H1 (cell line): ENCODE measurements around the gene KLHDC8A. TPM values are rescaled to one million over a fixed set of nuclear protein-coding genes. Genes with fewer than 3 reads are reported as not detected.

ENCODE experiments used
- ASH2L ChIP-seq: fragments of 200-600, 300-600 bp; sonication (generic); IDR thresholded peaks from one replicate; pipeline ENCODE4 v1.7.1; 2017; ENCODE audit warnings: low read length
- BACH1 ChIP-seq: IDR thresholded peaks from 2 replicates; pipeline ENCODE4 v1.6.1; 2012; ENCODE audit warnings: low read length, improper control_type of control experiment
- CBX5 ChIP-seq: fragments of 300-800, 300-1000 bp; sonication (generic); IDR thresholded peaks from 2 replicates; pipeline ENCODE4 v1.7.1; 2016; ENCODE audit warnings: antibody characterized with exemption, low read length, low read depth
- CREB1 ChIP-seq: IDR thresholded peaks from 2 replicates; pipeline ENCODE4 v1.6.1; 2012; ENCODE audit warnings: inconsistent platforms
- EP300 ChIP-seq, 2 experiments: IDR thresholded peaks; 1 replicate in 1 of 2; 2 replicates in 1 of 2; pipeline ENCODE4 v1.6.1; 2011 to 2012; ENCODE audit warnings: low read depth in 2 of 2, low read length in 2 of 2, mild to moderate bottlenecking in 2 of 2, borderline replicate concordance in 1 of 2, inconsistent platforms in 1 of 2, moderate library complexity in 1 of 2
- FOSL1 ChIP-seq: IDR thresholded peaks from 2 replicates; pipeline ENCODE4 v1.6.1; 2011; ENCODE audit warnings: mild to moderate bottlenecking, low read depth, low read length, moderate library complexity; ENCODE audit not compliant: insufficient read depth
- HDAC2 ChIP-seq, 2 experiments: fragments of 300-600 bp in 1 of 2; sonication (generic) in 1 of 2; IDR thresholded peaks; 2 replicates each; pipeline ENCODE4 v1.6.1; 2011 to 2012; ENCODE audit warnings: low read depth in 2 of 2, low read length in 2 of 2, mild to moderate bottlenecking in 2 of 2, moderate library complexity in 2 of 2, borderline replicate concordance in 1 of 2, inconsistent platforms in 1 of 2
- RBBP5 ChIP-seq: IDR thresholded peaks from 2 replicates; pipeline ENCODE4 v1.7.1; 2012; ENCODE audit warnings: low read depth, mild to moderate bottlenecking, inconsistent platforms, low read length, moderate library complexity, borderline replicate concordance
- RXRA ChIP-seq: IDR thresholded peaks from 2 replicates; pipeline ENCODE4 v1.6.1; 2011; ENCODE audit warnings: low read depth, mild to moderate bottlenecking, low read length, moderate library complexity; ENCODE audit not compliant: insufficient read depth
- SP1 ChIP-seq: IDR thresholded peaks from 2 replicates; pipeline ENCODE4 v1.6.1; 2011; ENCODE audit warnings: low read depth, low read length
- SP4 ChIP-seq: IDR thresholded peaks from 2 replicates; pipeline ENCODE4 v1.6.1; 2012; ENCODE audit warnings: low read length, inconsistent platforms
- SRF ChIP-seq: IDR thresholded peaks from 2 replicates; pipeline ENCODE4 v1.6.1; 2011; ENCODE audit warnings: mild to moderate bottlenecking, low read depth, low read length, moderate library complexity
- SUZ12 ChIP-seq: fragments of 200-600 bp; sonication (generic); IDR thresholded peaks from 2 replicates; pipeline ENCODE4 v1.6.1; 2012; ENCODE audit warnings: mild to moderate bottlenecking, inconsistent platforms, low read length, moderate library complexity, mixed read lengths
- TAF7 ChIP-seq: optimal IDR thresholded peaks from 2 replicates; pipeline ENCODE3; 2011; ENCODE audit warnings: low read depth, mild to moderate bottlenecking, inconsistent platforms, low read length, moderate library complexity, borderline replicate concordance
- TCF12 ChIP-seq: IDR thresholded peaks from 2 replicates; pipeline ENCODE4 v1.6.1; 2011; ENCODE audit warnings: low read depth, mild to moderate bottlenecking, low read length
- polyA plus RNA-seq, 7 experiments: library from polyadenylated mRNA; depleted of rRNA in 3 of 7; stranded (reverse) in 5 of 7; unstranded in 2 of 7; fragments of >200 nt in 5 of 7; fragments of 200-250 nt in 2 of 7; gene quantifications; 1 replicate in 5 of 7; 2 replicates in 1 of 7; 4 replicates in 1 of 7; pipeline versions ENCODE4 v1.2.1 to v1.2.3, GENCODE V29; 2011 to 2013; ENCODE audit warnings: missing spikeins in 2 of 7, mixed read lengths in 2 of 7
- total RNA-seq: library from RNA; stranded (reverse); fragmentation: NEBNext Ultra II Directional; extraction: Animal tissue kit (Norgen Biotek cat#: 25700); gene quantifications from 2 replicates; pipeline ENCODE4 v1.2.1, GENCODE V29; 2021
- TF ChIP-seq, protein P1 (sequence below): IDR thresholded peaks from 2 replicates; pipeline ENCODE4 v1.6.1; 2012; ENCODE audit warnings: inconsistent platforms
- TF ChIP-seq, protein P2 (sequence below): IDR thresholded peaks from 2 replicates; pipeline ENCODE4 v1.6.1; 2011; ENCODE audit warnings: low read depth, mild to moderate bottlenecking, low read length; ENCODE audit not compliant: insufficient read depth
- TF ChIP-seq, protein P3 (sequence below): IDR thresholded peaks from 2 replicates; pipeline ENCODE4 v1.6.1; 2012; ENCODE audit warnings: inconsistent platforms
- TF ChIP-seq, protein P4 (sequence below): IDR thresholded peaks from 2 replicates; pipeline ENCODE4 v1.6.1; 2011; ENCODE audit warnings: low read length, improper control_type of control experiment

Gene KLHDC8A
- total and polyA plus RNA-seq, 2 of the 8 experiments (the other 6 are each of a cell fraction or from before 2014, with no cell fraction given), result 1.9 to 3.4 TPM

DNA sequence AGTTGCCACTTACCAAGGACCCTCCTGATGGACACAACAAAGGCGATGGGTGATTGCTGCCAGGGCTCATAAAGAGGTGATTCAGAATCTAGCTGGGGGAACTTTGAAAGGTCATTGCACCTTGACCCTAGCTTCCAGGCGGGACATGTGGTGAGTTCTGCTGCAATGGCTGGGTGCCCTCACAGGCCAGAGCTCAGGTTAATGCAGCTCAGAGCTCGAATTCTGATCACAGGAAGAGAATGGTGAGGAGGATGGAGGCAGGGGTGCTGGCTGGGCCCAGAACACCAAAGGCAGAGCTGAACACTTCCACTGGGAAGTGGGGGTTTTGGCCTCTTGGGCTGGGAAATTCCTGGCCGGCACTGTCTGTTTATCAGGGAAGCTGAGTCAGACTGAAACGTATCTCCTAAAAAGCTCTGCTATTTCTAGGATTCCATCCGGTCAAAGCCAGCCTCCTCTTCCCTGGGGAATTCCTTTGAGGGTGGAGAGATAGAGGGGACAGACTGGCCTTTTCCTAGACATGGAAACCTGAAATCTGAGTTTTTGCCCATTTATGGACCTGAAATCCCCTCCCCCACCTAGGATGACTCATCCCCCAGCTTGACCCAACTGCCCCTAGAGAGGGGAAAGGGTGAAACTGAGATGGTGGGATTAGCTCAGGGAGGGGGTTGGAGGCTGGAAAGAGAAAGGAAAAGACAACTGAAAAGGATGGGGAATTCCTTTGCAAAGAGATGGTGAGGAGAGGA lies 62.4 kb downstream of the KLHDC8A start (continued):
- TF ChIP-seq RBBP5 (peak; percentile 57), ASH2L (peak; percentile 92), EP300 (IDR thresholded peaks at IDR 0.05; ENCODE audit: borderline replicate concordance in 1 of 2, low read depth in 2 of 2, low read length in 2 of 2) (peak in 1 of 2 experiments; percentile 97; a peak in 2 of 3 replicates), TAF7 (no peak), RXRA (peak; percentile 89), SP4 (peak; percentile 76; the same call in 1 of the 2 replicates), BACH1 (peak; percentile 70), HDAC2 (IDR thresholded peaks at IDR 0.05; ENCODE audit: borderline replicate concordance in 1 of 2, low read depth in 2 of 2, low read length in 2 of 2) (peak; percentile 49 to 91; a peak in 1 of 4 replicates), CBX5 (no peak), TCF12 (peak; percentile 68; the same call in 1 of the 2 replicates), FOSL1 (0 out of 2 replicates have a peak, but pooled peaks have one; percentile 52), SUZ12 (no peak), CREB1 (peak; percentile 63), SP1 (peak; percentile 84), SRF (peak; percentile 95)
- TF ChIP-seq, protein P1, sequence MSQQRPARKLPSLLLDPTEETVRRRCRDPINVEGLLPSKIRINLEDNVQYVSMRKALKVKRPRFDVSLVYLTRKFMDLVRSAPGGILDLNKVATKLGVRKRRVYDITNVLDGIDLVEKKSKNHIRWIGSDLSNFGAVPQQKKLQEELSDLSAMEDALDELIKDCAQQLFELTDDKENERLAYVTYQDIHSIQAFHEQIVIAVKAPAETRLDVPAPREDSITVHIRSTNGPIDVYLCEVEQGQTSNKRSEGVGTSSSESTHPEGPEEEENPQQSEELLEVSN, result no peak
- TF ChIP-seq, protein P2, sequence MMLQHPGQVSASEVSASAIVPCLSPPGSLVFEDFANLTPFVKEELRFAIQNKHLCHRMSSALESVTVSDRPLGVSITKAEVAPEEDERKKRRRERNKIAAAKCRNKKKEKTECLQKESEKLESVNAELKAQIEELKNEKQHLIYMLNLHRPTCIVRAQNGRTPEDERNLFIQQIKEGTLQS, result peak; percentile 89
- TF ChIP-seq, protein P3, sequence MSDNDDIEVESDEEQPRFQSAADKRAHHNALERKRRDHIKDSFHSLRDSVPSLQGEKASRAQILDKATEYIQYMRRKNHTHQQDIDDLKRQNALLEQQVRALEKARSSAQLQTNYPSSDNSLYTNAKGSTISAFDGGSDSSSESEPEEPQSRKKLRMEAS, result peak; percentile 14; the same call in 1 of the 2 replicates
- TF ChIP-seq, protein P4, sequence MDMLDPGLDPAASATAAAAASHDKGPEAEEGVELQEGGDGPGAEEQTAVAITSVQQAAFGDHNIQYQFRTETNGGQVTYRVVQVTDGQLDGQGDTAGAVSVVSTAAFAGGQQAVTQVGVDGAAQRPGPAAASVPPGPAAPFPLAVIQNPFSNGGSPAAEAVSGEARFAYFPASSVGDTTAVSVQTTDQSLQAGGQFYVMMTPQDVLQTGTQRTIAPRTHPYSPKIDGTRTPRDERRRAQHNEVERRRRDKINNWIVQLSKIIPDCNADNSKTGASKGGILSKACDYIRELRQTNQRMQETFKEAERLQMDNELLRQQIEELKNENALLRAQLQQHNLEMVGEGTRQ, result no peak
